Vagina (tissue), 2 donors: ENCODE data around the gene SRGAP3. TPM values are rescaled to one million over a fixed set of nuclear protein-coding genes. Genes with fewer than 3 reads are reported as not detected.

ENCODE experiments used
- DNase-seq, 2 donors: peaks; one replicate each; pipeline ENCODE4 v3.0.0-alpha.2; 2017; ENCODE audit errors: extremely low spot score in 2 of 2
- H3K27ac ChIP-seq: fragments of 200-600 bp; sonication (generic); one replicate; pipeline ENCODE4 v1.5.1; 2019
- H3K27me3 ChIP-seq: fragments of 200-600 bp; sonication (generic); one replicate; pipeline ENCODE4 v1.5.1; 2019
- H3K36me3 ChIP-seq, 2 donors: fragments of 200-600 bp; sonication (generic); one replicate each; pipeline ENCODE4 v1.5.1; 2017 to 2019
- H3K4me1 ChIP-seq: fragments of 200-600 bp; sonication (generic); one replicate; pipeline ENCODE4 v1.5.1; 2019
- H3K4me3 ChIP-seq, 2 donors: fragments of 200-600 bp; sonication (generic); 1 replicate in 1 of 2; 2 replicates in 1 of 2; pipeline ENCODE4 v1.5.1; 2016 to 2019
- H3K9me3 ChIP-seq: fragments of 200-600 bp; sonication (generic); one replicate; pipeline ENCODE4 v1.5.1; 2019
- POLR2A ChIP-seq, 2 donors: fragments of 450-650 bp; IDR thresholded peaks; one replicate each; pipeline ENCODE4 v1.6.1; 2017; ENCODE audit warnings: antibody characterized with exemption in 2 of 2, mild to moderate bottlenecking in 2 of 2, moderate library complexity in 2 of 2
- POLR2AphosphoS5 ChIP-seq, 2 donors: sonication (generic); formaldehyde crosslinking; IDR thresholded peaks; one replicate each; pipeline ENCODE4 v1.9.0; 2017; ENCODE audit warnings: antibody characterized with exemption in 2 of 2, mild to moderate bottlenecking in 2 of 2, low read depth in 1 of 2; ENCODE audit not compliant: insufficient read depth in 1 of 2
- intact Hi-C: fragments of 100-400 bp; cut with DNase I; formaldehyde crosslinking; loops from one replicate; pipeline ENCODE4 v1.15.1; 2023
- total RNA-seq: library from RNA; depleted of rRNA; stranded (reverse); fragments of >200 nt; gene quantifications from one replicate; pipeline ENCODE4 v1.2.3, GENCODE V29; 2016
- TF ChIP-seq, protein P1 (sequence below), 3 experiments: fragments of 450-650 bp in 2 of 3; fragments of 200-600 bp in 1 of 3; sonication (generic) in 1 of 3; IDR thresholded peaks; one replicate each; pipeline ENCODE4 v1.5.1; 2017 to 2019; ENCODE audit warnings: antibody characterized with exemption in 3 of 3, mild to moderate bottlenecking in 2 of 3, moderate library complexity in 2 of 3

The SRGAP3 gene
- total RNA-seq, 1 donor from 2014 or later: 20.6 TPM

DNA sequence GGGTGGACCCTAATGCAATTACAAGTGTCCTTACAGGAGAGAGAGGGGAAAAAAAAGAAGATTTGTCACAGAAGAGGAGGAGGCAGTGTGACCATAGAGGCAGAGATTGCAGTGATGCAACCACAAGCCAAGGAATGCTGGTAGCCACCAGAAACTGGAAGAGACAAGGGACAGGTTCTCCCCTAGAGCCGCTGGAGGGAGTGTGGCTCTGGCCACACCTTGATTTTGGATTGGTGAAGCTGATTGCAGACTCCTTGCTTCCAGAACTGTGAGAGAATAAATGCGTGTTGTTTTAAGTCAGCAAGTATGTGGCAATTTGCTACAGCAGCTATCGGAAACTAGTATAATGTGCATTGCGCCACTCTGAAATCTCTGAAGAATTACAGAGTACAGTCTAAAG, 110.1 kb downstream of the SRGAP3 start:
- TF ChIP-seq POLR2A (IDR thresholded peaks at IDR 0.05): no peak
- no peak for TF ChIP-seq POLR2AphosphoS5 (IDR thresholded peaks at IDR 0.05; ENCODE audit: insufficient read depth in 1 of 2, low read depth in 1 of 2)
- TF ChIP-seq, protein P1, sequence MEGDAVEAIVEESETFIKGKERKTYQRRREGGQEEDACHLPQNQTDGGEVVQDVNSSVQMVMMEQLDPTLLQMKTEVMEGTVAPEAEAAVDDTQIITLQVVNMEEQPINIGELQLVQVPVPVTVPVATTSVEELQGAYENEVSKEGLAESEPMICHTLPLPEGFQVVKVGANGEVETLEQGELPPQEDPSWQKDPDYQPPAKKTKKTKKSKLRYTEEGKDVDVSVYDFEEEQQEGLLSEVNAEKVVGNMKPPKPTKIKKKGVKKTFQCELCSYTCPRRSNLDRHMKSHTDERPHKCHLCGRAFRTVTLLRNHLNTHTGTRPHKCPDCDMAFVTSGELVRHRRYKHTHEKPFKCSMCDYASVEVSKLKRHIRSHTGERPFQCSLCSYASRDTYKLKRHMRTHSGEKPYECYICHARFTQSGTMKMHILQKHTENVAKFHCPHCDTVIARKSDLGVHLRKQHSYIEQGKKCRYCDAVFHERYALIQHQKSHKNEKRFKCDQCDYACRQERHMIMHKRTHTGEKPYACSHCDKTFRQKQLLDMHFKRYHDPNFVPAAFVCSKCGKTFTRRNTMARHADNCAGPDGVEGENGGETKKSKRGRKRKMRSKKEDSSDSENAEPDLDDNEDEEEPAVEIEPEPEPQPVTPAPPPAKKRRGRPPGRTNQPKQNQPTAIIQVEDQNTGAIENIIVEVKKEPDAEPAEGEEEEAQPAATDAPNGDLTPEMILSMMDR (IDR thresholded peaks at IDR 0.05): no peak
- H3K27ac ChIP-seq: no peak overlapping the region
- no peaks in the 10 kb centered on the region for H3K36me3 ChIP-seq
- H3K4me3 ChIP-seq: no peak overlapping the region
- H3K4me1 ChIP-seq: peaks cover 22% of the 10 kb centered on the region
- no peak for DNase-seq
- no peaks in the 10 kb centered on the region for H3K9me3 ChIP-seq
- no peaks in the 10 kb centered on the region for H3K27me3 ChIP-seq
- intact Hi-C loops: no loop called here

DNA sequence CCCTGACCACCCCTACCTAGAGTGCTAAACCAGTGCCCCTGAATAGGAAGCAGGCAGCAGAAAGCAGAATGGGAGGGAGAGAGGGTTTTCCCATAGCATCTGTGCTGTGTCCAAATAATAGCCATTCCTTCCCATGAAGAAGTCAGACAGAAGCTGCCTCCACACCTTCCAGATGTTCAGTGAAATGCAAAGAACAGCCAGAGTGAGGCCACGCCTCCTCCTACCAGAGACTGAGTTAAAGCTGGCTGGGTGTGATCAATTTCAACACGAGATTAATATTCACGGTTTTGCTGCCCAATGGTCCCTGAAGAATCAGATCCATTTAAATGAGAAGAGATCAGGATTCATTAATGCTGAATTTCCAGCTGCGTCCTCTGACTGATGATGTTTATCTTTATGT, 111.8 kb downstream of the SRGAP3 start:
- TF ChIP-seq, protein P1 (IDR thresholded peaks at IDR 0.05): no peak
- TF ChIP-seq POLR2AphosphoS5 (IDR thresholded peaks at IDR 0.05; ENCODE audit: insufficient read depth in 1 of 2, low read depth in 1 of 2): no peak
- TF ChIP-seq POLR2A (IDR thresholded peaks at IDR 0.05): no peak
- H3K27me3 ChIP-seq: no peaks in the 10 kb centered on the region
- H3K9me3 ChIP-seq: no peaks in the 10 kb centered on the region
- no peak overlapping the region for H3K27ac ChIP-seq
- DNase-seq: no peak
- H3K4me1 ChIP-seq: peaks cover 22% of the 10 kb centered on the region
- no peak overlapping the region for H3K4me3 ChIP-seq
- no peaks in the 10 kb centered on the region for H3K36me3 ChIP-seq
- intact Hi-C loops: no loop called here

DNA sequence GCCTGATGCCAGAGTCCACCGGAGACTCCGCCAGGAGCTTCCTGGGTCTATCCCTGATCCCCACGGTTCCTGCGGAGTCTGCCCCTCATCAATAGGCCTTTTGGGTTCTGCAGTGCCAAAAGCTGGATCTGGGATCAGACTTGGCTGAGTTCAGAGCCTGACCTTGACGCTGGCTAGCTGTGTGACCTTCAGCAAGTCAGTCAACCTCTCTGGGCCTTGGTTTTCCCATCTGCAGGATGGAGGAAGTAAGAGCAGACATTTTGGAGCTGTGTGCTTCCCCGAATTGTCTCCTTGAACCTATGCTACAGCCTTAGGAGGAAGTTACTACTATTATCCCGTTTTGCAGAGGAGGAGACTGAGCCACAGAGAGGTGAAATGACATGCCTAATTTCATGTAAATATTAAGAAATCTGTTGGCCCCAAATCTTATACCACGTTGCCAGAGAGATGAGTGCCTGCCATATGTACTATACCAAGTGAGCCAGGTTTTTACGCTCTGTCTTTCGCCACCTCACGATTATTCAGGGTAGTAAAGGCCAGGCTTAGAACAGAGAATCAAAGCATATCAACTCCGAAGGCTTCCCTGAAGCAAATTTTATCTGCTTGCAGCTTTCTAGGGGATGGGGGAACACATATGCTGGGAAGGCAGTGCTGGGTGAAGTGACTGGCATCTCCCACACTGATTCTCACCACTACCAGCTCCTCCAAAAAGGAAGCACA, 112.5 kb downstream of the SRGAP3 start:
- intact Hi-C loops: no loop called here
- DNase-seq: no peak
- Histone ChIP-seq H3K4me3 (no peak overlapping the region), H3K9me3 (no peaks in the 10 kb centered on the region), H3K4me1 (peaks cover 14% of the 10 kb centered on the region), H3K36me3 (no peaks in the 10 kb centered on the region), H3K27me3 (no peaks in the 10 kb centered on the region), H3K27ac (no peak overlapping the region)
- TF ChIP-seq POLR2AphosphoS5 (IDR thresholded peaks at IDR 0.05; ENCODE audit: insufficient read depth in 1 of 2, low read depth in 1 of 2): no peak
- TF ChIP-seq, protein P1 (IDR thresholded peaks at IDR 0.05): no peak
- TF ChIP-seq POLR2A (IDR thresholded peaks at IDR 0.05): no peak

- Histone ChIP-seq H3K4me1 (peaks cover 5% of the 10 kb centered on the region), H3K27ac (no peak overlapping the region), H3K4me3 (peak overlapping the region; percentile 26 to 45), H3K27me3 (no peaks in the 10 kb centered on the region), H3K36me3 (no peaks in the 10 kb centered on the region), H3K9me3 (no peaks in the 10 kb centered on the region)
- TF ChIP-seq, protein P1 (IDR thresholded peaks at IDR 0.05): no peak
- TF ChIP-seq POLR2A (IDR thresholded peaks at IDR 0.05) (no peak), POLR2AphosphoS5 (IDR thresholded peaks at IDR 0.05; ENCODE audit: insufficient read depth in 1 of 2, low read depth in 1 of 2) (no peak)
- no peak for DNase-seq
- intact Hi-C loops: no loop called here
Observed at GRCh38 chr3:9135930-9136525, 113.4 kb downstream of the SRGAP3 start.

GRCh38 chr3:9135526-9135925, 113.9 kb downstream of the SRGAP3 start:
- no peaks in the 10 kb centered on the region for H3K36me3 ChIP-seq
- H3K4me3 ChIP-seq: no peak overlapping the region
- no peak for TF ChIP-seq POLR2AphosphoS5 (IDR thresholded peaks at IDR 0.05; ENCODE audit: insufficient read depth in 1 of 2, low read depth in 1 of 2)
- no peak for TF ChIP-seq POLR2A (IDR thresholded peaks at IDR 0.05)
- TF ChIP-seq, protein P1 (IDR thresholded peaks at IDR 0.05): no peak
- intact Hi-C loops: no loop called here
- peaks cover 5% of the 10 kb centered on the region for H3K4me1 ChIP-seq
- H3K9me3 ChIP-seq: no peaks in the 10 kb centered on the region
- H3K27me3 ChIP-seq: no peaks in the 10 kb centered on the region
- H3K27ac ChIP-seq: no peak overlapping the region
- DNase-seq: no peak
